WTC11 (cell line): Measurements from ENCODE around the gene TMEM186. TPM values are rescaled to one million over a fixed set of nuclear protein-coding genes. Genes with fewer than 3 reads are reported as not detected.

Experiments
- ATAC-seq: fragments of 200-7000 bp; cut with Tn5 transposase; 2 replicates; pipeline ENCODE4 v1.10.0; 2021; ENCODE audit warnings: mild to moderate bottlenecking, moderate library complexity
- CTCF ChIA-PET: fragments of 300-600 bp; sonication (Branson Sonifier 250); formaldehyde crosslinking; loops from one replicate; lab custom pipeline; 2021; ENCODE audit warnings: antibody characterized with exemption; lab: Charles Lee
- POLR2A ChIA-PET: fragments of 350-600 bp; sonication (Branson Sonifier 250); formaldehyde crosslinking; loops from one replicate; lab custom pipeline; 2021; ENCODE audit warnings: antibody characterized with exemption; lab: Charles Lee
- DNase-seq: peaks from one replicate; pipeline ENCODE4 v3.0.0; 2021; ENCODE audit warnings: low spot score
- H3K27ac Mint-ChIP-seq: 2 replicates; pipeline ENCODE4 v1.8.0; 2021; ENCODE audit warnings: mixed read lengths
- H3K27me3 Mint-ChIP-seq: 2 replicates; pipeline ENCODE4 v1.8.0; 2021; ENCODE audit warnings: low read depth, mild to moderate bottlenecking, moderate library complexity, mixed read lengths
- H3K36me3 Mint-ChIP-seq: 2 replicates; pipeline ENCODE4 v1.8.0; 2021; ENCODE audit warnings: mixed read lengths
- H3K4me1 Mint-ChIP-seq: 2 replicates; pipeline ENCODE4 v1.8.0; 2022; ENCODE audit warnings: mixed read lengths
- H3K4me3 Mint-ChIP-seq: 2 replicates; pipeline ENCODE4 v1.8.0; 2021; ENCODE audit warnings: mild to moderate bottlenecking, moderate library complexity, mixed read lengths
- H3K9me3 Mint-ChIP-seq: 2 replicates; pipeline ENCODE4 v1.8.0; 2021; ENCODE audit warnings: mixed read lengths
- ATF3 ChIP-seq: sonication (generic); formaldehyde crosslinking; conservative IDR thresholded peaks from 2 replicates; pipeline ENCODE4 v1.8.1; 2022; ENCODE audit warnings: mild to moderate bottlenecking, missing genetic modification reagents
- CBFB ChIP-seq: sonication (generic); formaldehyde crosslinking; IDR thresholded peaks from 2 replicates; pipeline ENCODE4 v1.8.1; 2022; ENCODE audit warnings: mild to moderate bottlenecking, low read depth, missing genetic modification reagents
- CTCF ChIP-seq: fragments of 200-600 bp; IDR thresholded peaks from 2 replicates; pipeline ENCODE4 v1.8.0; 2022; ENCODE audit warnings: antibody characterized with exemption
- ELF4 ChIP-seq: sonication (generic); formaldehyde crosslinking; IDR thresholded peaks from 2 replicates; pipeline ENCODE4 v1.8.1; 2022; ENCODE audit warnings: low read depth, mild to moderate bottlenecking, moderate library complexity, missing genetic modification reagents
- ERG ChIP-seq: fragments of 250-450 bp; sonication (Bioruptor Pico); IDR thresholded peaks from 2 replicates; pipeline ENCODE4 v1.8.0; 2021; ENCODE audit warnings: mild to moderate bottlenecking
- ETV6 ChIP-seq: sonication (generic); formaldehyde crosslinking; IDR thresholded peaks from 2 replicates; pipeline ENCODE4 v1.8.1; 2022; ENCODE audit warnings: mild to moderate bottlenecking, missing genetic modification reagents
- GRHL2 ChIP-seq: fragments of 250-450 bp; sonication (Bioruptor Pico); IDR thresholded peaks from 2 replicates; pipeline ENCODE4 v1.8.0; 2022; ENCODE audit warnings: mild to moderate bottlenecking, moderate library complexity; ENCODE audit not compliant: insufficient replicate concordance, severe bottlenecking
- GTF2I ChIP-seq: fragments of 250-450 bp; sonication (Bioruptor Pico); conservative IDR thresholded peaks from 2 replicates; pipeline ENCODE4 v1.4.0; 2021; ENCODE audit warnings: mild to moderate bottlenecking
- NFATC4 ChIP-seq: fragments of 250-450 bp; sonication (Bioruptor Pico); IDR thresholded peaks from 2 replicates; pipeline ENCODE4 v1.9.0; 2021; ENCODE audit warnings: mild to moderate bottlenecking
- NR2C2 ChIP-seq: sonication (generic); formaldehyde crosslinking; IDR thresholded peaks from 2 replicates; pipeline ENCODE4 v1.8.0; 2022; ENCODE audit warnings: mild to moderate bottlenecking, missing genetic modification reagents
- NR3C1 ChIP-seq: sonication (generic); formaldehyde crosslinking; conservative IDR thresholded peaks from 2 replicates; pipeline ENCODE4 v1.8.1; 2023; ENCODE audit warnings: low read depth, mild to moderate bottlenecking, missing genetic modification reagents
- SMAD3 ChIP-seq: sonication (generic); formaldehyde crosslinking; IDR thresholded peaks from 2 replicates; pipeline ENCODE4 v1.8.0; 2022; ENCODE audit warnings: missing genetic modification reagents, mild to moderate bottlenecking, borderline replicate concordance
- SMAD4 ChIP-seq: sonication (generic); formaldehyde crosslinking; IDR thresholded peaks from 2 replicates; pipeline ENCODE4 v1.8.0; 2022; ENCODE audit warnings: mild to moderate bottlenecking, missing genetic modification reagents
- SP1 ChIP-seq: sonication (generic); formaldehyde crosslinking; conservative IDR thresholded peaks from 2 replicates; pipeline ENCODE4 v1.8.1; 2022; ENCODE audit warnings: missing genetic modification reagents
- TEAD1 ChIP-seq: sonication (generic); formaldehyde crosslinking; IDR thresholded peaks from 2 replicates; pipeline ENCODE4 v1.8.0; 2022; ENCODE audit warnings: mild to moderate bottlenecking, missing genetic modification reagents
- TEAD4 ChIP-seq: sonication (generic); formaldehyde crosslinking; IDR thresholded peaks from 2 replicates; pipeline ENCODE4 v1.8.0; 2022; ENCODE audit warnings: mild to moderate bottlenecking, missing genetic modification reagents
- USF2 ChIP-seq: sonication (generic); formaldehyde crosslinking; IDR thresholded peaks from 2 replicates; pipeline ENCODE4 v1.8.1; 2023; ENCODE audit warnings: mild to moderate bottlenecking, missing genetic modification reagents, moderate library complexity
- ZBTB21 ChIP-seq: sonication (generic); formaldehyde crosslinking; IDR thresholded peaks from 2 replicates; pipeline ENCODE4 v1.8.1; 2023; ENCODE audit warnings: mild to moderate bottlenecking, missing genetic modification reagents, borderline replicate concordance
- ZNF263 ChIP-seq: sonication (generic); formaldehyde crosslinking; IDR thresholded peaks from 2 replicates; pipeline ENCODE4 v1.8.1; 2022; ENCODE audit warnings: low read depth, mild to moderate bottlenecking, moderate library complexity, missing genetic modification reagents
- ZNF281 ChIP-seq: sonication (generic); formaldehyde crosslinking; IDR thresholded peaks from 2 replicates; pipeline ENCODE4 v1.8.0; 2023; ENCODE audit warnings: mild to moderate bottlenecking, missing genetic modification reagents
- ZSCAN18 ChIP-seq: fragments of 250-450 bp; sonication (Bioruptor Pico); IDR thresholded peaks from 2 replicates; pipeline ENCODE4 v2.1.2; 2022; ENCODE audit warnings: mild to moderate bottlenecking, moderate library complexity
- total RNA-seq: library from RNA; stranded (reverse); gene quantifications from 3 replicates; pipeline ENCODE4 v1.2.3, GENCODE V29; 2021
- TF ChIP-seq, protein P1 (sequence below): sonication (generic); formaldehyde crosslinking; IDR thresholded peaks from 2 replicates; pipeline ENCODE4 v1.8.1; 2022; ENCODE audit warnings: mild to moderate bottlenecking, moderate library complexity, missing genetic modification reagents
- TF ChIP-seq, protein P2 (sequence below): fragments of 250-450 bp; sonication (Bioruptor Pico); conservative IDR thresholded peaks from 2 replicates; pipeline ENCODE4 v1.9.0; 2021; ENCODE audit warnings: mild to moderate bottlenecking
- TF ChIP-seq, protein P3 (sequence below): sonication (generic); formaldehyde crosslinking; IDR thresholded peaks from 2 replicates; pipeline ENCODE4 v1.8.1; 2023; ENCODE audit warnings: mild to moderate bottlenecking, moderate library complexity, missing genetic modification reagents

Gene TMEM186
- total RNA-seq, 1 experiment from 2014 or later = 17.8 TPM

DNA sequence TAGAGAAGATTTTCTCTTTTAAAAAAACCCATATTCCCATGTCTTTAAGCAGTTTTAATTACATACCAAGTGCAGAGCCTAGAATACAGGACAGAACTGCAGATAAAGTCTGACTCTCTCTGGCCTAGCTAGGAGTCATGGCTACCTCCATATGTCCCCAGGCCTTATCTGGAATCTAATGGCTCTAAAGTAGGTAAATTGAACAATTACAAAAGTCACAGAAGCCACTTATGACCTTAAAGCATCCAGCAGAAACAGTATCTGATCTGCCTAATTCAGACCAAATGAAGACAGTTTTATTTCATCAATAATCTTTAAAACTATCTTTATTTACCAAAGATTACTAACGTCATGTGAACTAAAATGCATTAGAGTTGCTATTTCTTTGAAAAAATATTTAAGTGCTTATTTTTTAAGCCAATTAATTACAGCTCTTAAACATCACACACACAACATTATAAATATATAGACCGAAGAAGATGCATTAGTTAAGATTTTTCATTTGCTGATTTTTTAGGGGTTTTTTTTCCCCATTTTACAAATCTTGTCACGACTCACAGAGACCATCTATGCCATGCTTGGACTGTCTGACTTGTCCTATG is 28.9 kb upstream of the TMEM186 start (continued):
- no peak for TF ChIP-seq ZSCAN18 (CRISPR knock-in tag)
- TF ChIP-seq NR3C1 (CRISPR knock-in tag) = no peak
- no peak for TF ChIP-seq CBFB (CRISPR knock-in tag)
- TF ChIP-seq ETV6 (CRISPR knock-in tag) = no peak
- TF ChIP-seq SMAD3 (CRISPR knock-in tag) = no peak
- no peak for TF ChIP-seq CTCF
- no peak for TF ChIP-seq USF2 (CRISPR knock-in tag)
- no peak for TF ChIP-seq TEAD4 (CRISPR knock-in tag)
- TF ChIP-seq, protein P1, sequence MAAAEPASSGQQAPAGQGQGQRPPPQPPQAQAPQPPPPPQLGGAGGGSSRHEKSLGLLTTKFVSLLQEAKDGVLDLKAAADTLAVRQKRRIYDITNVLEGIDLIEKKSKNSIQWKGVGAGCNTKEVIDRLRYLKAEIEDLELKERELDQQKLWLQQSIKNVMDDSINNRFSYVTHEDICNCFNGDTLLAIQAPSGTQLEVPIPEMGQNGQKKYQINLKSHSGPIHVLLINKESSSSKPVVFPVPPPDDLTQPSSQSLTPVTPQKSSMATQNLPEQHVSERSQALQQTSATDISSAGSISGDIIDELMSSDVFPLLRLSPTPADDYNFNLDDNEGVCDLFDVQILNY (CRISPR knock-in tag) = no peak
- no peak for TF ChIP-seq ATF3
- TF ChIP-seq GRHL2 = no peak

GRCh38 chr16:8822403-8822802 is 25.0 kb upstream of the TMEM186 start:
- CTCF ChIA-PET = interaction anchor here (0.9 to 1.6 kb wide), 2 partner anchors 32 to 186 kb away, joined by 3 to 4 read pairs; no protein-coding TSS in a partner anchor
- TF ChIP-seq SMAD4 (CRISPR knock-in tag) (no peak), ERG (CRISPR knock-in tag) (no peak), NR2C2 (CRISPR knock-in tag) (no peak), ZBTB21 (CRISPR knock-in tag) (no peak), TEAD1 (CRISPR knock-in tag) (no peak), ELF4 (CRISPR knock-in tag) (no peak), GTF2I (CRISPR knock-in tag) (no peak), ZNF281 (CRISPR knock-in tag) (no peak), NFATC4 (CRISPR knock-in tag) (no peak), ZNF263 (CRISPR knock-in tag) (no peak), SP1 (CRISPR knock-in tag) (no peak)
- TF ChIP-seq, protein P2, sequence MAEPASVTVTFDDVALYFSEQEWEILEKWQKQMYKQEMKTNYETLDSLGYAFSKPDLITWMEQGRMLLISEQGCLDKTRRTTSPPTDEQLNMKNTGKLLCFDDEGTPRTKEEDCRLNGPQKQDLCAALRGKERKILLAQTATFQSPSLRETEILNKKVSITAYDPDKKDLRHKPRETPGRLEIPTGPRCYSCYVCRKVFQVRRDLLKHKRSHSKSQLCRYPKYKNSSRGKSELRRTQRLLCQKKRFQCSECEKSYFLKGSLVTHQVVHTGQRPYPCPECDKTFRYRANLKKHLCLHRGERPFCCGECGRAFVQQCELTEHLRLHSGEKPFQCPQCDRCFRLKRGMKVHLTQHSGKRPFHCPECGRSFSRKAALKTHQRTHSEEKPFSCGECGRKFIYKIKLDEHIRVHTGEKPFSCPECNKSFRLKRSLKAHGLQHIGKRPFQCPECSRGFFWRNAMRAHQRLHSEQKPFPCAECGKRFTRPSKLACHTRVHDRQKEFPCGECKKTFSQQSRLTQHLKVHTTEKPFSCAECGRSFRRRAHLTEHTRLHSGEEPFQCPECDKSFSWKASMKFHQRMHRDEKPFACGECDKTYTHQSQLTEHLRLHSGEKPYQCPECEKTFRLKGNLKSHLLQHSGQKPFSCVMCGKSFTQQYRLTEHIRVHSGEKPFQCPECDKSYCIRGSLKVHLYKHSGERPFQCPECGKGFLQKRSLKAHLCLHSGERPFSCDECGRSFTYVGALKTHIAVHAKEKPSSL = no peak
- TF ChIP-seq, protein P3, sequence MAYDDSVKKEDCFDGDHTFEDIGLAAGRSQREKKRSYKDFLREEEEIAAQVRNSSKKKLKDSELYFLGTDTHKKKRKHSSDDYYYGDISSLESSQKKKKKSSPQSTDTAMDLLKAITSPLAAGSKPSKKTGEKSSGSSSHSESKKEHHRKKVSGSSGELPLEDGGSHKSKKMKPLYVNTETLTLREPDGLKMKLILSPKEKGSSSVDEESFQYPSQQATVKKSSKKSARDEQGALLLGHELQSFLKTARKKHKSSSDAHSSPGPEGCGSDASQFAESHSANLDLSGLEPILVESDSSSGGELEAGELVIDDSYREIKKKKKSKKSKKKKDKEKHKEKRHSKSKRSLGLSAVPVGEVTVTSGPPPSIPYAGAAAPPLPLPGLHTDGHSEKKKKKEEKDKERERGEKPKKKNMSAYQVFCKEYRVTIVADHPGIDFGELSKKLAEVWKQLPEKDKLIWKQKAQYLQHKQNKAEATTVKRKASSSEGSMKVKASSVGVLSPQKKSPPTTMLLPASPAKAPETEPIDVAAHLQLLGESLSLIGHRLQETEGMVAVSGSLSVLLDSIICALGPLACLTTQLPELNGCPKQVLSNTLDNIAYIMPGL (CRISPR knock-in tag) = no peak

More at GRCh38 chr16:8822403-8822802, 25.0 kb upstream of the TMEM186 start:
- POLR2A ChIA-PET = no interaction called here
- H3K36me3 Mint-ChIP-seq = peaks cover 77% of the 10 kb centered on the region
- DNase-seq (no peak), ATAC-seq (peak; percentile 50; the same call in 1 of the 2 replicates)
- H3K27me3 Mint-ChIP-seq = no peaks in the 10 kb centered on the region
- H3K4me1 Mint-ChIP-seq = peaks cover 25% of the 10 kb centered on the region
- no peak overlapping the region for H3K4me3 Mint-ChIP-seq
- H3K9me3 Mint-ChIP-seq = peaks cover 4% of the 10 kb centered on the region; the same call in 1 of the 2 replicates
- peak overlapping the region; percentile 75 for H3K27ac Mint-ChIP-seq
